NCI-H526 (cell line): ENCODE results near the gene NGEF.
A peak's percentile ranks its signal among the peaks of the same experiment; 100 is the strongest.

ENCODE experiments used
- DNase-seq, 2 experiments: peaks; one replicate each; lab custom pipeline; 2025; lab: John Stamatoyannopoulos, UW

NGEF gene

GRCh38 chr2:232966122-232966521 is 46.9 kb downstream of the NGEF start:
- DNase-seq = no peak

DNA sequence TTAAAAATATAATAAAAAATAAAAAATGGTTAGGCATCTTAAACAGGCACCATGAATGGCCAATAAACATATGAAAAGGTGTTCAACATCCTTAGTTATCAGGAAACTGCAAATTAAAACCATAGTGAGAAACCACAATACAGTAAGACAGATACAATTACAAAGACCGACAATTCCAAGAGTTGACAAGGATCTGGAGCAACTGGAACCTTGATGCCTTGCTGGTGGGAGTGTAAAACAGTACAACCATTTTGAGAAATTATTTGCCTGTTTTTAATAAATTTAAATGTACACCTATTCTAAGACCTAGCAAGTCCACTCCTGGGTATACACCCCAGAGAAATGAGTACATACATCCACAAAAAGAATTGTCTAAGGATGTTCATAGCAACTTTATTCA is 49.1 kb downstream of the NGEF start:
- DNase-seq = no peak

GRCh38 chr2:232960862-232961261 is 52.2 kb downstream of the NGEF start:
- DNase-seq = no peak

DNA sequence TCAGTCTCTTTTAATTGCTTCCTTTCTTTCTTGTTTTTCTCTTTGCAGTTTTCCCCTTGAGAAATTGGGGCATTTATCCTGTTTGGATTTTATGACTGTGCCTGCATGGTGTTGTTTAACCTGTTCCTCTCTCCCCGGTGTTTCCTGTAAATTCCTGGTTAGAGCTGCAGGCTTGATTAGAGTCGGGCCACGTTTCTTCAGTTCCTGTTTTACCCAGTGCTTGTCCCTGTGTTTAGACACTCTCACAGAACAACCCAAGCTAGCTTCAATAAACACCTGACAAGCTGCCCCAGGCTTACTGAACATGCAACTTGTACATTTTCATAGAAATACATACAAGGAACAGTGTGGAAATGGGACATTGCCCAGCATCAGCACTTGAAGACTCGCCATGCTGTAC is 53.9 kb downstream of the NGEF start:
- no peak for DNase-seq

DNA sequence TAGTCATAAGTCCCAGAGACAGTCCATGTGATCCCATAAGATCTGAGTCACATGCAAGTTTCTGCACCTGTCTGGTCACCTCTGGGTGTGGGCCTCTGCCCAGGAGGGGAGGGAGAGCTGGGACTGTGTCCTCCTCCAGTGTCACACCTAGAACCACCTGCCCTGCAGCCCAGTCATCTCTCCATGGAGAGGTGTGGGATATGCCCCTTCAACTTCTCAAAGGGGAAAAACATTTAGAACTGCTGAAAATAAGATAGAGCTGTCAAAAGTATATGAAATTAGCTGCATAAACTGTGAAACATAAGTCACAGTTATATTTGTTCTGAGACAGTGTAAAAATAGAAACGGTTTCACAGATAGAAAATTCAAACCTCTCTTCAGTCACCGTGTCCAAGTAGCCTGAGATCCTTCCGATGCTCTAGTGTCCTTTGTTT is 55.4 kb downstream of the NGEF start:
- DNase-seq = no peak

- DNase-seq = no peak
These were observed 57.2 kb downstream of the NGEF start for GRCh38 chr2:232955856-232956255.

DNA sequence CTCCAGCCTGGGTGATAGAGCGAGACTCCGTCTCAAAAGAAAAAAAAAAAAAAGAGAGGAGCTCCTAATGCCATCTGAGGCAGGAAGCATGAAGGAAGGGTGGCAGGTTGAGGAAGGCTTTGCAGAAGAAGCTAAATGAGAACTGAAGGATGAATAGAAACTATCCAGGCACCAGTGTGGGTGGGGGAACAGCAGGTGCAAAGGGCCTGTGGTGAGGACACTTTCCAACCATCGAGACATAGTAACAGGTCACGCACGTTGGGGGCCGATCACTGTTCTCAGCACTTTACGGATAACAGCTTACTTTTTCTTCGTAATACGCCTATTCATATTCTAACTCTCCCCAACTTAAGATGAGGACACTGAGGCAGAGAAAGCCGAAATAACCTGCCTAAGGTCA is 58.4 kb downstream of the NGEF start:
- no peak for DNase-seq

GRCh38 chr2:232951891-232952290 is 61.2 kb downstream of the NGEF start:
- no peak for DNase-seq

GRCh38 chr2:232951181-232951580 is 61.9 kb downstream of the NGEF start:
- no peak for DNase-seq

GRCh38 chr2:232950751-232951150 is 62.3 kb downstream of the NGEF start:
- no peak for DNase-seq

- no peak for DNase-seq
These were observed 64.0 kb downstream of the NGEF start for GRCh38 chr2:232949016-232949415.

GRCh38 chr2:232942831-232943230 is 70.2 kb downstream of the NGEF start:
- no peak for DNase-seq

DNA sequence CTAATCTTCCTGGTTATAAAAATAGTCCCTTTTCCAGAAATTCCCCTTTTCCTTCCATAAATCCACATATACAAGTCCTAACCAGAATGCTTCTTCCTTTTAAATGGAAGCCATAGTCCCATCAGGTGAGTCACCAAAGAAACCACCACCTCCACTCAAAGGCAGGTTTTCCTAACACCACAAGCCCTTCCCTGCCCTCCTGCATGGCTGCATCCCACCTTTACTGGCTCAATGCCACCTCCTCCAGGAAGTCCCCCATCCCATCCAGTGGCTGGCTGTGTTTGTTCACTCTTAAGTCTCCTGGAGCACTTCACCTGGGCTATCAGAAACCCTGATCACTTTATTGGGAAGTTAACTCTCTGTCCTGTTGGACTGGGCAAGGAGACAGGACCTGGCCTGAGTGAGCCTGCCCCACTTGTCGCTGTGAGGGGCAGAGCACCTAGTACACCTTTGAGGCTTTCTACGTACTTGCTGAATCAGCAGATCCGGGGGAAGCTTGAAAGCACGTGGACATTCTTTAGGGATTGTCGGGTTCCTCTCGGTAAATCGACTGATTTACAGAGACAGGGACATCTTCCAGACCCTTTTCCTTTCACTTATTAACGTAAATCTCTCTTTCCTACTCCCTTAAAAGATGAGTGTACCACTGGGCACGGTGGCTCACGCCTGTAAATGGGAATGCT is 71.0 kb downstream of the NGEF start:
- DNase-seq = no peak

- no peak for DNase-seq
These were observed 71.7 kb downstream of the NGEF start for GRCh38 chr2:232941400-232941799.

GRCh38 chr2:232940724-232941123 is 72.3 kb downstream of the NGEF start:
- no peak for DNase-seq

DNA sequence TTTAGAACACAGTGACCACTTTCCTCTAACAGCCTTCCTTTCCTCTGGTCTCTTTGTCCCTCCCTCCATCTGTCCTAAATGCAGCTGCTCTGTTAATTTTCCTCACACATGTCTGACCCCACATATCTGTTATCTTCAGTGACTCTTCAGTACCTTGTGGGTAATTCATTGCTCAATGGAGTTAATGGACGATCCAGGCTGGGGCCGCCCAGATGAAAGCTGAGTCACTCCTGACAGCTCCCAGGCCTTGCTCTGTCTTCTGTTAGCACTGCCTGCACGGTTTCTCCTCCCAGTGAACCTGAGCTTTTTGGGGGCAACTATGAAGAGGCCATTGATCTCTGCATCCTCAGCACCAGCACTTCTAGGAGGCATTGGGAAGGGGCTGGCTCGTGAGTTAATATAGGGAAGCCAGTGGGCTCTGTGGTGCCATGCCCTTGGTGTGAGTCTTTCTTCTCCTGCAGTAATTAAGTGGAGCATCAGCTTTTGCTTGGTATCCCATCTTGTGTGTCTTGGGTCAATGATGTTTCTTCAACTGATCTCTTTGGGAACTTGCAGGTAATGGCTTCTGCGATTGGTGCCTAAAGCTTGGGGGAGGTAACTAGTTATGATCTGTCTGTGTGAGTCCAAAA is 75.7 kb downstream of the NGEF start:
- no peak for DNase-seq

DNA sequence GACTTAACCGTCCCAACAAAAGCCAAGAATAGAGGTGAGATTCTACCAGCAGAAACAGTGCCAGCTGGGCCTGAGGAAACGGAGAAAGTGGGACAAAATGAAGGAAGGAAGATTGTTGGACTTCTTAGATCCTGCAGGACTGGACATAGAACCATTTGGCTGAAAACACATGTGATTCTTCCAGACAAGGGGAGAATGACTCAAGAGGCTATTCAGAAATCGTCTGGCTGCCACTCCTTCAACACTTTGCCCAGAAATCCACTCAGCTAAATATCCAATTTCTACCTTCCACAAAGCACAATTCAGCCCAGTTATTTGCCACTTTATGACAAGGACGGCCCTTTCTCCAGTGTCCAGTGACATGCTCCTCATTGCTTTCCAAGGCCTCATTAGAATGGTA is 81.4 kb downstream of the NGEF start:
- DNase-seq = no peak

- DNase-seq = no peak
These were observed 83.0 kb downstream of the NGEF start for GRCh38 chr2:232930059-232930400.

DNA sequence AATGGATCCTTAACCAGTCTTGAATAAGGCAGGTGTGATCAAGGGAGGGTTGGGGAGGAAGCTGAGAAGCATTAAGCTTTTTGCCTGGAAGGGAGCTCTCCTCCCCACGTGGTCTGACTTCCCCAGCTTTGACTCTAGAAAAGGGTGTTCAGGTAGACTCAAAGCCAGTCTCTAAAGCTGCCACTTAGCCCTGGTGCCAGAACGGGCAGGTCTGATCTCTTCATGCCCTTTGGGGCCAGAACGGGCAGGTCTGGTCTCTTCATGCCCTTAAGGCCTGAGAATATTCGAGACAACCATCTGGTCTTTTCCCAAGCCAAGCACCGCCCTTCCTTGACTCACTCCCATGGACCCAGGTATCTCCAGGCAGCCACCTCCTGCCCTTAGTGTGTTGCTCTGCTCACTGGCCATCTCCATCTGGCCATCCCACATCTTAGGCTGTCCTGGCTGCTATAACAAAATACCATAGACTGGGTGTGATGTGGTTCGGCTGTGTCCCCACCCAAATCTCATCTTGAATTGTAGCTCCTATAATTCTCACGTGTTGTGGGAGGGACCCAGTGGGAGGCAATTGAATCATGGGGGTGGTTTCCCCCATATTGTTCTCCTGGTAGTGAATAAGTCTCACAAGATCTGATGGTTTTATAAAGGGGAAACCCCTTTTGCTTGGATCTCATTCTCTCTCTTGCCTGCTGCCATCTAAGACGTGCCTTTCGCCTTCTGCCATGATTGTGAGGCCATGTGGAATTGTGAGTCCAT is 83.6 kb downstream of the NGEF start:
- peak in 1 of 2 experiments; percentile 42 for DNase-seq

- DNase-seq = peak in 1 of 2 experiments; percentile 15
These were observed 84.3 kb downstream of the NGEF start for GRCh38 chr2:232928551-232929302.

DNA sequence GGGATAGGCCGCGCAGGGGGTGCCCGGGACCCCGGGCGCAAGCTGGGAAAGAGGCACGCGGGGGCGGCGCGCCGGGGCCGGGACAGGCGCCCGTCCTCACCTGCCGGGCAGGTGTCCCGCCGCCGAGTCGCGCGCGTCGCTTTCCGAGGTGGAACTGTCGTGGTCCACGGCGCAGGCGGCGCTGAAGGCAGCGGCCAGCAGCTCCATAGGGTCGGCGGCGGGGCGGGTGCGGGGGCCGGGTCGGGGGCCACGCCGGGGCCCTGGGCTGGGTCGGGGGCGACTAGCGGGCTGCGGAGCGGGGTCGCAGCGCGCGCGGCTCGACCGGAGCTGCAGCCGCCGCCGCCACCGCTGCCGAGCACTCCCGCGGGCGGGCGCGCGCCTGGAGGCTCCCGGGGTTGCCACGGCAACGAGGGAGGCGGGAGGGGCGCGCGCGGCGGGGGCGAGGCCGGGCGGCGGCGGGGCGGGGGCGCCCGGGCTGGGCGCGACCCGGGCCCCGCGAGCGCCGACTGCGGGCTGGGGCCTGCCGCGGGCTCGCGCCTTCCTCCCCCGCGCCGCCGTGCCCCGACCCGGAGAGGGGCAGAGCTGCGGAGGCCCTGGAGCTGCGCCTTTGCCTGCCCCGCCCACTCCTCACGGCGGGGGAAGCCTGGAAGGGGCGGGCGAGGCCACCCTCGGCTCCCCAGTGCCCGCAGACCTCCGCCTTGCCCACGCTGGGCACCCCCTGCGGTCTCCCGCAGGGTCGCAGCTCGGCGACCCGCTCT is 85.1 kb downstream of the NGEF start:
- peak in 1 of 2 experiments; percentile 57 for DNase-seq
